ENCODE data around the gene AMH. TPM values are rescaled to one million over a fixed set of nuclear protein-coding genes. Genes with fewer than 3 reads are reported as not detected.
A peak's percentile ranks its signal among the peaks of the same experiment; 100 is the strongest.

The AMH gene
- total and polyA plus RNA-seq, 11 donors = 0.10 to 1.1 (median 0.57) TPM; not detected in 4

DNA sequence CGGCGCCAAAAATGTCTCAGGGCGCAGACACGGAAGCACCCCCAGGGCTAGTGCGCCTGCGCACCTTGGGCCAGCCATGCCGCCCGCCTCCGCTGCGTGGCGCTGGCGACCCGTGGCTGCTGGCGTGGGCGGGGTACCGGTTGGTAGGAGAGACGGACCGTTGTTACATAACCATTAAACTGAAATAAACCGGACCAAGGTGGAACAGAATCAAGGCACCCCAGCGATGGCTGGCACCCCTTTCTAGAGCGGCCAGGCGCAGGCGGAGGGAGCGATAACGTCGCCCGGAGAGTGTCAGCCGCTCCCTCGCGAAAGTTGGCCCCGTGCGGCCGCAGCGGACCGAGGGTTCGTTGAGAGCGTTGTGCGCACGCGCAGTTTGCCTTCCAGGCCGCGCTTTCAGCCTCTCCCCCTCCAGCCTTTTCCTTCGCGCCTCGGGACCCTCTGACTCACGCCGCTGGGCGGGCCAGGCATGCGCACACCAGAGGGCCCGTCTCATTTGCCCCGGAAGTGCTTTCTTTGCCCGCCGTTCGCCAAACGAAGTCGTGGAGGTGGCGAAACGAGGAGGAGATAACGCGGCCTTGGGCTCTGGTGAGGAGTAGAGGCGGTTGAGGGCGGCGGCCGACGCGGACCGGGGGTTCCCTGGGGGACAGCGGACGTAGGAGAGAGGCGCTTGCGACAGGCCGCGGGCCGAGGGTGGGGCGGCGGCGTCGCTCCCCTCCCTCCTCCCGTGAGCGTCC, 12.6 kb upstream of the AMH start, which contains the start of the genes PLEKHJ1 and SF3A2:
PLEKHJ1 (minus strand) TSS at position 16 of the 737 bp plus-strand sequence. CDS start 81 bp downstream, outside the sequence.
SF3A2 (plus strand) TSS at position 511 of the 737 bp plus-strand sequence. CDS start 6,595 bp downstream, outside the sequence.
- peak; percentile 91 to 95 (median 94) for ATAC-seq
- 0 to 1% (median 1%) methylated on average over 61 to 80 of the region's 80 CpGs for WGBS, 4 donors
- Histone ChIP-seq H3K27ac (peak within 1 kb of the TSS; percentile 92 to 100 (median 99)), H3K4me3 (peak within 1 kb of the TSS; percentile 72 to 98 (median 94)), H3K4me1 (peaks cover 14 to 75% (median 54%) of the 10 kb centered on the region in 12 donors), H3K27me3 (no peaks in the 10 kb centered on the region), H3K9me3 (no peaks in the 10 kb centered on the region), H3K36me3 (peaks cover 0 to 23% (median 17%) of the 10 kb centered on the region in 9 donors)
- peak in 1 of 2 donors; percentile 52 for TF ChIP-seq POLR2A (IDR thresholded peaks at IDR 0.05)
- TF ChIP-seq, protein P1, sequence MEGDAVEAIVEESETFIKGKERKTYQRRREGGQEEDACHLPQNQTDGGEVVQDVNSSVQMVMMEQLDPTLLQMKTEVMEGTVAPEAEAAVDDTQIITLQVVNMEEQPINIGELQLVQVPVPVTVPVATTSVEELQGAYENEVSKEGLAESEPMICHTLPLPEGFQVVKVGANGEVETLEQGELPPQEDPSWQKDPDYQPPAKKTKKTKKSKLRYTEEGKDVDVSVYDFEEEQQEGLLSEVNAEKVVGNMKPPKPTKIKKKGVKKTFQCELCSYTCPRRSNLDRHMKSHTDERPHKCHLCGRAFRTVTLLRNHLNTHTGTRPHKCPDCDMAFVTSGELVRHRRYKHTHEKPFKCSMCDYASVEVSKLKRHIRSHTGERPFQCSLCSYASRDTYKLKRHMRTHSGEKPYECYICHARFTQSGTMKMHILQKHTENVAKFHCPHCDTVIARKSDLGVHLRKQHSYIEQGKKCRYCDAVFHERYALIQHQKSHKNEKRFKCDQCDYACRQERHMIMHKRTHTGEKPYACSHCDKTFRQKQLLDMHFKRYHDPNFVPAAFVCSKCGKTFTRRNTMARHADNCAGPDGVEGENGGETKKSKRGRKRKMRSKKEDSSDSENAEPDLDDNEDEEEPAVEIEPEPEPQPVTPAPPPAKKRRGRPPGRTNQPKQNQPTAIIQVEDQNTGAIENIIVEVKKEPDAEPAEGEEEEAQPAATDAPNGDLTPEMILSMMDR (IDR thresholded peaks at IDR 0.05) = peak; percentile 92 to 100 (median 98)
- DNase-seq = peak; percentile 97 to 99 (median 98)
- intact Hi-C loops (cut with DNase I) = loop anchor here (1.0 to 10.0 kb wide), 22 partner anchors 33 to 158 kb away; partner anchors contain the start of genes AP3D1 (in 2 of the 10) and DOT1L (in 1 of the 10)

DNA sequence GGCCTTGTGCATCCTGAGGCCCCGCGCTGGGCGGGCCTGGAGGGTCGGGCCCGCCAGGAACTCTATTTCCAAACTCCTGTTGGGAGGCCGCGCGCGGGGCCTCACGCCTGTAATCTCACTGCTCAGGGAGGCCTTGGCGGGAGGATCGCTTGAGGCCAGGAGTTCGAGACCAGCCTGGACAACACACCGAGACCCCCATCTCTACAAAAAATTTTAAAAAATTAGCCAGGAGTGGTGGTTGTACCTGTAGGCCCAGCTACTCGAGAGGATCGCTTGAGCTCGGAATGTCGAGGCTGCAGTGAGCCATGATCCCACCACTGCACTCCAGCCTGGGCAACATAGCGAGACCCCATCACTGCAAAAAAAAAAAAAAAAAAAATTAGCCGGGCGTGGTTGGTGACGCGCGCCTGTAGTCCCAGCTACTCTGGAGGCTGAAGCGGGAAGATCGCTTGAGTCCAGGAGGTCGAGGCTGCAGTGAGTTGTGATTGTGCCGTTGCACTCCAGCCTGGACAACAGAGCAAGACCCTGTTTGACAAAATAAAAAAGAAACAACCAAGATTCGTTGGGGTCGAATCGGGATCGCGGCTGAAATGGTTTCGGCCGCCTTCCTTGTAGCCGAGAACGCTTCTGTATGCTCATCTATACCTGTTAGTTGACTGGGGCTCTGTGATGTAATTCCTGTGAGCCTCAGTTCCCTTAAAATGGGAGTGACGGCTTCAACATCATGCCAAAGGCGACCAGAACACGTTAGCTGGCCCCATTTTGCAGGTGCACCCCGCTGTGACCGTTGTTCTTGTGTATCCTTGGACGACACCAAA, 11.9 kb upstream of the AMH start:
- Histone ChIP-seq H3K36me3 (peaks cover 0 to 23% (median 17%) of the 10 kb centered on the region in 9 donors), H3K4me3 (peak overlapping the region; percentile 72 to 98 (median 94)), H3K27me3 (no peaks in the 10 kb centered on the region), H3K27ac (peak overlapping the region; percentile 92 to 100 (median 99)), H3K9me3 (no peaks in the 10 kb centered on the region), H3K4me1 (peaks cover 14 to 78% (median 58%) of the 10 kb centered on the region in 12 donors)
- no peak for TF ChIP-seq POLR2A (IDR thresholded peaks at IDR 0.05)
- TF ChIP-seq, protein P1 (IDR thresholded peaks at IDR 0.05) = no peak
- WGBS, 4 donors = 43 to 54% (median 44%) methylated on average over 34 to 43 of the region's 43 CpGs
- intact Hi-C loops (cut with DNase I) = loop anchor here (2.0 to 10.0 kb wide), 14 partner anchors 34 to 158 kb away; partner anchors contain the start of genes AP3D1 (in 2 of the 10) and DOT1L (in 1 of the 10)
- ATAC-seq = peak in 1 of 4 donors; percentile 45
- no peak for DNase-seq

DNA sequence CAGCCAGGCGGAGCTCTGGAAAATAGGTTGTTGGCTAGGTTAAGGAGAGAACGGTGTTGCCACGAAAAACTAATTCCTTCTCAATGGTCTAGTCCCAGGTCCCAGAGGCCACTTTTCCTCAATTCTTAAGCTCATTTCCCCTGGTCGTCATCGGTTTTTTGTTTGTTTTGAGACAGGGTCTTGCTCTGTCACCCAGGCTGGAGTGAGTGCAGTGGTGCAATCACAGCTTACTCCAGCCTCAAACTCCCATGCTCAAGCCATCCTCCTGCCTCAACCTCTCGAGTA, 11.3 kb upstream of the AMH start:
- DNase-seq (no peak), ATAC-seq (no peak)
- 76 to 82% (median 79%) methylated on average over 6 of the region's 6 CpGs for WGBS, 4 donors
- Histone ChIP-seq H3K4me3 (peak overlapping the region in 9 of 12 donors; percentile 72 to 98 (median 95)), H3K4me1 (peaks cover 14 to 80% (median 61%) of the 10 kb centered on the region in 12 donors), H3K9me3 (no peaks in the 10 kb centered on the region), H3K36me3 (peaks cover 0 to 18% (median 13%) of the 10 kb centered on the region in 9 donors), H3K27ac (peak overlapping the region in 3 of 12 donors; percentile 12 to 100 (median 99)), H3K27me3 (no peaks in the 10 kb centered on the region)
- no peak for TF ChIP-seq POLR2A (IDR thresholded peaks at IDR 0.05)
- intact Hi-C loops (cut with DNase I) = loop anchor here (2.0 to 10.0 kb wide), 14 partner anchors 33 to 157 kb away; partner anchors contain the start of genes AP3D1 (in 2 of the 10) and DOT1L (in 1 of the 10)

DNA sequence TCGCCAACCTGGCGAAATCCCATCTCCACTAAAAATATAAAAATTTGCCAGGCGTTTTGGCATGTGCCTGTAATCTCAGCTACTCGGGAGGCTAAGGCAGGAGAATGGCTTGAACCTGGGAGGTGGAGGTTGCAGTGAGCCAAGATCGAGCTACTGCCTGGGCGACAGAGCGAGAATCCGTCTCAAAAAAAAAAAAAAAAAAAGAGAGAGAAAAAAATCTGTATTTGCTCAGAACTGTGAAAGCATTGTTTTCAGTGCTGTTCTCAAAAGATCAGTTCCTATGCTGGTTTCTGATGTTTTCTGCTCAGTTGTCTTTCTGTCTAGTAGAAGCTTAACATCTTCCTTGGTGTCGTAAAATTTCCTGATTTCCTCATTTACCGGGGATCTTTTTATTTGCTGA, 9.9 kb upstream of the AMH start:
- H3K27me3 ChIP-seq = no peaks in the 10 kb centered on the region
- peak overlapping the region in 9 of 12 donors; percentile 18 to 82 (median 58) for H3K27ac ChIP-seq
- DNase-seq (no peak), ATAC-seq (no peak)
- WGBS, 4 donors = 59 to 71% (median 65%) methylated on average over 10 of the region's 10 CpGs
- H3K36me3 ChIP-seq = peaks cover under 1 to 18% (median 12%) of the 10 kb centered on the region in 9 donors
- H3K4me3 ChIP-seq = peak overlapping the region in 7 of 12 donors; percentile 44 to 72 (median 54)
- peaks cover 14 to 77% (median 60%) of the 10 kb centered on the region in 12 donors for H3K4me1 ChIP-seq
- H3K9me3 ChIP-seq = no peaks in the 10 kb centered on the region
- intact Hi-C loops (cut with DNase I) = loop anchor here in 8 of 10 donors (5.0 to 10.0 kb wide), 9 partner anchors 33 to 156 kb away; partner anchors contain the start of gene AP3D1 (in 2 of the 8)
- TF ChIP-seq, protein P1 (IDR thresholded peaks at IDR 0.05) = no peak
- no peak for TF ChIP-seq POLR2A (IDR thresholded peaks at IDR 0.05)
